GM21825 (cell line): ENCODE measurements around the gene GAB1.

Experiments
- ATAC-seq: cut with Tn5 transposase; IDR thresholded peaks from one replicate; pipeline ENCODE4 v1.9.1; 2021; ENCODE audit warnings: mild to moderate bottlenecking, moderate library complexity; ENCODE audit not compliant: unreplicated experiment

GAB1 gene

GRCh38 chr4:143407888-143408287 is 71.2 kb downstream of the GAB1 start:
- no peak for ATAC-seq

- ATAC-seq: no peak
Observed at GRCh38 chr4:143410015-143410414, 73.3 kb downstream of the GAB1 start.

GRCh38 chr4:143411527-143412419 is 75.1 kb downstream of the GAB1 start:
- no peak for ATAC-seq

GRCh38 chr4:143412420-143412758 is 75.7 kb downstream of the GAB1 start:
- ATAC-seq: no peak

GRCh38 chr4:143417679-143418403 is 81.2 kb downstream of the GAB1 start:
- ATAC-seq: peak; percentile 93

GRCh38 chr4:143420227-143420626 is 83.6 kb downstream of the GAB1 start:
- peak; percentile 31 for ATAC-seq

- no peak for ATAC-seq
Observed at GRCh38 chr4:143421609-143422008, 84.9 kb downstream of the GAB1 start.

GRCh38 chr4:143424276-143424675 is 87.6 kb downstream of the GAB1 start:
- ATAC-seq: no peak

GRCh38 chr4:143431526-143432257 is 95.0 kb downstream of the GAB1 start:
- ATAC-seq: no peak

- no peak for ATAC-seq
Observed at GRCh38 chr4:143432258-143432591, 95.5 kb downstream of the GAB1 start.

- ATAC-seq: no peak
Observed at GRCh38 chr4:143433231-143433630, 96.6 kb downstream of the GAB1 start.

GRCh38 chr4:143435955-143436354 is 99.3 kb downstream of the GAB1 start:
- ATAC-seq: no peak

GRCh38 chr4:143437476-143437875 is 100.8 kb downstream of the GAB1 start:
- no peak for ATAC-seq

- no peak for ATAC-seq
Observed at GRCh38 chr4:143437937-143438336, 101.3 kb downstream of the GAB1 start.

- ATAC-seq: no peak
Observed at GRCh38 chr4:143438710-143439109, 102.0 kb downstream of the GAB1 start.

- no peak for ATAC-seq
Observed at GRCh38 chr4:143441109-143441508, 104.4 kb downstream of the GAB1 start.

GRCh38 chr4:143441678-143442077 is 105.0 kb downstream of the GAB1 start:
- no peak for ATAC-seq

- ATAC-seq: no peak
Observed at GRCh38 chr4:143443728-143444127, 107.1 kb downstream of the GAB1 start.

- no peak for ATAC-seq
Observed at GRCh38 chr4:143451186-143451585, 114.5 kb downstream of the GAB1 start.

GRCh38 chr4:143455211-143455610 is 118.5 kb downstream of the GAB1 start:
- no peak for ATAC-seq

GRCh38 chr4:143458966-143459365 is 122.3 kb downstream of the GAB1 start:
- no peak for ATAC-seq
